Gastrocnemius medialis (tissue), 4 donors: ENCODE measurements around the gene IKZF2. TPM values are rescaled to one million over a fixed set of nuclear protein-coding genes. Genes with fewer than 3 reads are reported as not detected.

Experiments used
- ATAC-seq, 2 donors: fragments of 150-250 bp; one replicate each; pipeline ENCODE4 v1.9.1; 2016
- DNase-seq, 2 donors: peaks; one replicate each; pipeline ENCODE4 v3.0.0-alpha.2; 2019
- H3K27ac ChIP-seq, 4 donors: fragments of 200-600 bp; sonication (generic); 1 replicate in 1 of 4; 2 replicates in 3 of 4; pipeline ENCODE4 v1.5.1; 2016 to 2018; ENCODE audit warnings: mild to moderate bottlenecking in 2 of 4, moderate library complexity in 1 of 4
- H3K27me3 ChIP-seq, 3 donors: fragments of 200-600 bp; sonication (generic) in 2 of 3; 1 replicate in 1 of 3; 2 replicates in 2 of 3; pipeline versions ENCODE4 v1.5.1 to v1.6.0; 2016 to 2019; ENCODE audit warnings: mild to moderate bottlenecking in 1 of 3, moderate library complexity in 1 of 3
- H3K36me3 ChIP-seq, 2 donors: fragments of 200-600 bp; sonication (generic) in 1 of 2; one replicate each; pipeline ENCODE4 v1.5.1; 2017 to 2018
- H3K4me1 ChIP-seq, 2 donors: fragments of 200-600 bp; sonication (generic) in 1 of 2; one replicate each; pipeline ENCODE4 v1.5.1; 2016 to 2017; ENCODE audit warnings: mild to moderate bottlenecking in 2 of 2
- H3K4me3 ChIP-seq, 4 donors: fragments of 200-600 bp; sonication (generic) in 3 of 4; 1 replicate in 1 of 4; 2 replicates in 3 of 4; pipeline ENCODE4 v1.5.1; 2016 to 2019; ENCODE audit warnings: mild to moderate bottlenecking in 2 of 4
- H3K9me3 ChIP-seq, 3 donors: fragments of 200-600 bp; sonication (generic) in 2 of 3; 1 replicate in 1 of 3; 2 replicates in 2 of 3; pipeline ENCODE4 v1.5.1; 2016 to 2019
- CTCF ChIP-seq, 5 experiments: fragments of 450-650 bp in 3 of 5; fragments of 200-600 bp in 2 of 5; sonication (generic) in 2 of 5; IDR thresholded peaks in 4 of 5; conservative IDR thresholded peaks in 1 of 5; 1 replicate in 4 of 5; 2 replicates in 1 of 5; pipeline ENCODE4 v1.5.1; 2016 to 2019; ENCODE audit warnings: antibody characterized with exemption in 5 of 5, mild to moderate bottlenecking in 3 of 5, moderate library complexity in 3 of 5
- POLR2A ChIP-seq, 2 donors: fragments of 450-650 bp; IDR thresholded peaks; one replicate each; pipeline ENCODE4 v1.6.1; 2017; ENCODE audit warnings: antibody characterized with exemption in 2 of 2, mild to moderate bottlenecking in 2 of 2, moderate library complexity in 2 of 2
- in situ Hi-C, 4 donors: fragments of 200-750 bp; cut with MboI; loops; one replicate each; pipeline versions ENCODE4 v1.15.0 to v1.8.0; 2017; ENCODE audit warnings: low sequenced_read_pairs in 4 of 4
- intact Hi-C: fragments of 100-400 bp; cut with DNase I; formaldehyde crosslinking; loops from one replicate; pipeline ENCODE4 v1.15.1; 2023; ENCODE audit warnings: low total_unique reads
- total RNA-seq, 4 donors: library from RNA; depleted of rRNA; stranded (reverse); fragments of >200 nt; gene quantifications; one replicate each; pipeline versions ENCODE4 v1.1.0 to v1.2.3, GENCODE V29; 2016

The IKZF2 gene
- total RNA-seq, 4 donors from 2014 or later = 4.9 to 15.5 (median 6.0) TPM

- H3K27me3 ChIP-seq = no peaks in the 10 kb centered on the region
- ATAC-seq = no peak
- no peak overlapping the region for H3K27ac ChIP-seq
- in situ Hi-C loops = no loop called here
- no peak for TF ChIP-seq CTCF (IDR thresholded peaks at IDR 0.05 in 4 of 5, conservative IDR thresholded peaks at IDR 0.05 in 1 of 5)
- TF ChIP-seq POLR2A (IDR thresholded peaks at IDR 0.05) = no peak
- H3K36me3 ChIP-seq = no peaks in the 10 kb centered on the region
- no peaks in the 10 kb centered on the region for H3K4me1 ChIP-seq
- H3K4me3 ChIP-seq = no peak overlapping the region
- no peak for DNase-seq
- no peaks in the 10 kb centered on the region for H3K9me3 ChIP-seq
- intact Hi-C loops = no loop called here
Measured at GRCh38 chr2:213036836-213037235, 114.6 kb downstream of the IKZF2 start.

GRCh38 chr2:213034585-213034984, 116.8 kb downstream of the IKZF2 start:
- Histone ChIP-seq H3K27me3 (no peaks in the 10 kb centered on the region), H3K27ac (no peak overlapping the region), H3K4me1 (no peaks in the 10 kb centered on the region), H3K4me3 (no peak overlapping the region), H3K9me3 (no peaks in the 10 kb centered on the region), H3K36me3 (no peaks in the 10 kb centered on the region)
- intact Hi-C loops (no loop called here), in situ Hi-C loops (no loop called here)
- ATAC-seq = no peak
- no peak for DNase-seq
- TF ChIP-seq CTCF (IDR thresholded peaks at IDR 0.05 in 4 of 5, conservative IDR thresholded peaks at IDR 0.05 in 1 of 5) = no peak
- no peak for TF ChIP-seq POLR2A (IDR thresholded peaks at IDR 0.05)

- Histone ChIP-seq H3K27ac (no peak overlapping the region), H3K27me3 (no peaks in the 10 kb centered on the region), H3K4me1 (no peaks in the 10 kb centered on the region), H3K9me3 (no peaks in the 10 kb centered on the region), H3K4me3 (no peak overlapping the region), H3K36me3 (no peaks in the 10 kb centered on the region)
- intact Hi-C loops = no loop called here
- no peak for TF ChIP-seq CTCF (IDR thresholded peaks at IDR 0.05 in 4 of 5, conservative IDR thresholded peaks at IDR 0.05 in 1 of 5)
- TF ChIP-seq POLR2A (IDR thresholded peaks at IDR 0.05) = no peak
- DNase-seq = no peak
- ATAC-seq = no peak
- in situ Hi-C loops = no loop called here
Measured at GRCh38 chr2:213032607-213033006, 118.8 kb downstream of the IKZF2 start.

- H3K27ac ChIP-seq = no peak overlapping the region
- intact Hi-C loops = no loop called here
Measured at GRCh38 chr2:213022987-213023386, 128.4 kb downstream of the IKZF2 start.

More at GRCh38 chr2:213022987-213023386, 128.4 kb downstream of the IKZF2 start:
- Histone ChIP-seq H3K36me3 (peaks cover 0 to 6% of the 10 kb centered on the region in 2 donors), H3K4me3 (no peak overlapping the region), H3K4me1 (no peaks in the 10 kb centered on the region), H3K9me3 (no peaks in the 10 kb centered on the region), H3K27me3 (no peaks in the 10 kb centered on the region)
- in situ Hi-C loops = no loop called here
- TF ChIP-seq POLR2A (IDR thresholded peaks at IDR 0.05) (no peak), CTCF (IDR thresholded peaks at IDR 0.05 in 4 of 5, conservative IDR thresholded peaks at IDR 0.05 in 1 of 5) (no peak)
- DNase-seq = no peak
- ATAC-seq = no peak
